ENCODE data around the gene ANAPC7.
"Not testable (repeated sequence)": the region's sequence is repeated elsewhere in the genome, so short reads cannot be mapped to it uniquely, and the experiment has no call there.

- not testable (repeated sequence) for TF ChIP-seq POLR2A (IDR thresholded peaks at IDR 0.05; ENCODE audit: low read length); GATA1 (IDR thresholded peaks at IDR 0.05; ENCODE audit: low read depth, low read length)
Measured at GRCh38 chr12:110420644-110421043, 17.1 kb upstream of the ANAPC7 start.

All from erythroblast (primary cell).